ENCODE measurements around the gene ACAT1. TPM values are rescaled to one million over a fixed set of nuclear protein-coding genes. Genes with fewer than 3 reads are reported as not detected.
"Not testable (repeated sequence)": the region's sequence is repeated elsewhere in the genome, so short reads cannot be mapped to it uniquely, and the experiment has no call there.

ACAT1 gene
- total RNA-seq, 4 donors from 2014 or later: 47.6 to 94.4 (median 85.2) TPM

- no peak for TF ChIP-seq POLR2A (IDR thresholded peaks at IDR 0.05)
- no peak for TF ChIP-seq CTCF (IDR thresholded peaks at IDR 0.05)
- 84 to 86% methylated on average over 5 of the region's 5 CpGs for WGBS, 2 donors
- Histone ChIP-seq H3K27ac (no peak overlapping the region), H3K9me3 (no peaks in the 10 kb centered on the region), H3K4me1 (no peaks in the 10 kb centered on the region), H3K36me3 (peaks cover 4 to 98% (median 23%) of the 10 kb centered on the region in 3 donors), H3K4me3 (no peak overlapping the region), H3K27me3 (no peaks in the 10 kb centered on the region)
- intact Hi-C loops (cut with DNase I): no loop called here
- no peak for DNase-seq
Observed at GRCh38 chr11:108160970-108161566, 39.7 kb downstream of the ACAT1 start.

- DNase-seq; intact Hi-C loops (cut with DNase I); H3K4me3 ChIP-seq; H3K9me3 ChIP-seq; H3K27ac ChIP-seq; H3K27me3 ChIP-seq; H3K4me1 ChIP-seq: not testable (repeated sequence)
- H3K36me3 ChIP-seq: peaks cover 4 to 100% (median 26%) of the 10 kb centered on the region in 3 donors
- 86 to 89% methylated on average over 6 of the region's 6 CpGs for WGBS, 2 donors
Observed at GRCh38 chr11:108162878-108163277, 41.5 kb downstream of the ACAT1 start.

- Histone ChIP-seq H3K9me3 (no peaks in the 10 kb centered on the region), H3K27ac (no peak overlapping the region), H3K27me3 (no peaks in the 10 kb centered on the region), H3K4me1 (no peaks in the 10 kb centered on the region), H3K4me3 (no peak overlapping the region), H3K36me3 (peaks cover 4 to 91% (median 21%) of the 10 kb centered on the region in 3 donors)
- no peak for TF ChIP-seq POLR2A (IDR thresholded peaks at IDR 0.05)
- TF ChIP-seq CTCF (IDR thresholded peaks at IDR 0.05): no peak
- no peak for DNase-seq
- intact Hi-C loops (cut with DNase I): no loop called here
Observed at GRCh38 chr11:108167624-108168023, 46.3 kb downstream of the ACAT1 start.

GRCh38 chr11:108170184-108170583, 48.8 kb downstream of the ACAT1 start:
- H3K4me3 ChIP-seq: peak overlapping the region in 1 of 4 donors; percentile 29
- WGBS, 2 donors: 46 to 52% methylated on average over 2 of the region's 2 CpGs
- H3K9me3 ChIP-seq: no peaks in the 10 kb centered on the region
- no peaks in the 10 kb centered on the region for H3K4me1 ChIP-seq
- no peak overlapping the region for H3K27ac ChIP-seq
- no peak for TF ChIP-seq POLR2A (IDR thresholded peaks at IDR 0.05)
- TF ChIP-seq CTCF (IDR thresholded peaks at IDR 0.05): no peak
- DNase-seq: no peak
- peaks cover 4 to 91% (median 15%) of the 10 kb centered on the region in 3 donors for H3K36me3 ChIP-seq
- no peaks in the 10 kb centered on the region for H3K27me3 ChIP-seq
- intact Hi-C loops (cut with DNase I): no loop called here

- intact Hi-C loops (cut with DNase I): no loop called here
- Histone ChIP-seq H3K4me3 (no peak overlapping the region), H3K36me3 (peaks cover 0 to 98% (median 3%) of the 10 kb centered on the region in 3 donors), H3K27ac (no peak overlapping the region), H3K27me3 (no peaks in the 10 kb centered on the region), H3K4me1 (no peaks in the 10 kb centered on the region), H3K9me3 (no peaks in the 10 kb centered on the region)
- TF ChIP-seq POLR2A (IDR thresholded peaks at IDR 0.05): no peak
- TF ChIP-seq CTCF (IDR thresholded peaks at IDR 0.05): no peak
- DNase-seq: no peak
- WGBS, 2 donors: 84% methylated on average over 5 of the region's 5 CpGs
Observed at GRCh38 chr11:108177570-108177969, 56.2 kb downstream of the ACAT1 start.

- intact Hi-C loops (cut with DNase I): no loop called here
- TF ChIP-seq POLR2A (IDR thresholded peaks at IDR 0.05) (no peak), CTCF (IDR thresholded peaks at IDR 0.05) (no peak)
- no peaks in the 10 kb centered on the region for H3K9me3 ChIP-seq
- H3K27me3 ChIP-seq: no peaks in the 10 kb centered on the region
- peaks cover 0 to 3% (median 1%) of the 10 kb centered on the region in 3 donors for H3K4me1 ChIP-seq
- no peak overlapping the region for H3K27ac ChIP-seq
- no peak overlapping the region for H3K4me3 ChIP-seq
- no peak for DNase-seq
- peaks cover 0 to 87% (median 16%) of the 10 kb centered on the region in 3 donors for H3K36me3 ChIP-seq
Observed at GRCh38 chr11:108193725-108194124, 72.4 kb downstream of the ACAT1 start.

Measured in esophagus squamous epithelium (tissue), 5 donors.